Measurements from ENCODE around the gene CD63.

Gene CD63

GRCh38 chr12:55741931-55742680, 13.3 kb upstream of the CD63 start:
- in situ Hi-C loops (cut with HindIII; ENCODE audit: low sequenced_read_pairs): no loop called here

- in situ Hi-C loops (cut with HindIII; ENCODE audit: low sequenced_read_pairs): no loop called here
Measured at GRCh38 chr12:55739025-55739378, 10.2 kb upstream of the CD63 start.

- in situ Hi-C loops (cut with HindIII; ENCODE audit: low sequenced_read_pairs): no loop called here
Measured at GRCh38 chr12:55738123-55739024, 9.6 kb upstream of the CD63 start.

GRCh38 chr12:55737581-55738122, 8.8 kb upstream of the CD63 start:
- in situ Hi-C loops (cut with HindIII; ENCODE audit: low sequenced_read_pairs): no loop called here

- in situ Hi-C loops (cut with HindIII; ENCODE audit: low sequenced_read_pairs): no loop called here
Measured at GRCh38 chr12:55736780-55737580, 8.2 kb upstream of the CD63 start.

- in situ Hi-C loops (cut with HindIII; ENCODE audit: low sequenced_read_pairs): no loop called here
Measured at GRCh38 chr12:55736076-55736475, 7.3 kb upstream of the CD63 start.

- in situ Hi-C loops (cut with HindIII; ENCODE audit: low sequenced_read_pairs): no loop called here
Measured at GRCh38 chr12:55734595-55734994, 5.8 kb upstream of the CD63 start.

GRCh38 chr12:55733858-55734257, 5.0 kb upstream of the CD63 start:
- in situ Hi-C loops (cut with HindIII; ENCODE audit: low sequenced_read_pairs): no loop called here

- in situ Hi-C loops (cut with HindIII; ENCODE audit: low sequenced_read_pairs): no loop called here
Measured at GRCh38 chr12:55733021-55733555, 4.3 kb upstream of the CD63 start.

GRCh38 chr12:55732288-55732687, 3.5 kb upstream of the CD63 start:
- in situ Hi-C loops (cut with HindIII; ENCODE audit: low sequenced_read_pairs): no loop called here

GRCh38 chr12:55729819-55730818, 1.3 kb upstream of the CD63 start:
- in situ Hi-C loops (cut with HindIII; ENCODE audit: low sequenced_read_pairs): no loop called here

GRCh38 chr12:55728186-55728938, 447 bp downstream of the CD63 start:
- in situ Hi-C loops (cut with HindIII; ENCODE audit: low sequenced_read_pairs): no loop called here

GRCh38 chr12:55727643-55728185, 1.1 kb downstream of the CD63 start:
- in situ Hi-C loops (cut with HindIII; ENCODE audit: low sequenced_read_pairs): no loop called here

GRCh38 chr12:55726971-55727370, 1.8 kb downstream of the CD63 start:
- in situ Hi-C loops (cut with HindIII; ENCODE audit: low sequenced_read_pairs): no loop called here

GRCh38 chr12:55725556-55725955, 3.3 kb downstream of the CD63 start:
- in situ Hi-C loops (cut with HindIII; ENCODE audit: low sequenced_read_pairs): no loop called here

- in situ Hi-C loops (cut with HindIII; ENCODE audit: low sequenced_read_pairs): no loop called here
Measured at GRCh38 chr12:55724940-55725309, 3.9 kb downstream of the CD63 start.

- in situ Hi-C loops (cut with HindIII; ENCODE audit: low sequenced_read_pairs): no loop called here
Measured at GRCh38 chr12:55724226-55724939, 4.4 kb downstream of the CD63 start.
